Globus pallidus (tissue), 1 donor: ENCODE results near the gene CAP1.

Experiments
- DNase-seq: peaks from one replicate; pipeline ENCODE4 v3.0.0-alpha.2; 2015; ENCODE audit warnings: low spot score

Gene CAP1

GRCh38 chr1:40096646-40096976, 56.1 kb downstream of the CAP1 start:
- no peak for DNase-seq

GRCh38 chr1:40096977-40097782, 56.7 kb downstream of the CAP1 start, which contains the start of gene PPT1:
Gene PPT1, minus strand, starts transcription at chr1:40097252. Its CDS starts 14 bp downstream, at chr1:40097238.
- peak; percentile 78 for DNase-seq

- DNase-seq = no peak
Measured at GRCh38 chr1:40102038-40102437, 61.5 kb downstream of the CAP1 start.

DNA sequence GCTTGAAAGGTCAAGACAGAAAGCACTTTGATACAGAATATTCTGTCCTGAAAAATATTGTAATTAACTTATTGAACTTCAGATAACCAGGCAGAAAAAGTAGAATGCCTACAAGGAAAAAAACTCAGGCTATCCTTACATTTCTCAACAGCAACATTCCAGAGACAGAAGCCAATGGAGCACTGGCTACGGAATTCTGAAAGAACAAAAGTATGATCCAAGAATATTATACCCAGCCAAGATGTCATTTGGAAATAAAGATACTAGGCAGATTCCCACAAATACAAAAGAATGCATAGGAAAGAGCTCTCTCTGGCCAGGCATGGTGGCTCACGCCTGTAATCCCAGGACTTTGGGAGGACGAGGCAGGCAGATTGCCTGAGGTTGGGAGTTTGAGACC, 62.4 kb downstream of the CAP1 start:
- no peak for DNase-seq

- no peak for DNase-seq
Measured at GRCh38 chr1:40105028-40105427, 64.5 kb downstream of the CAP1 start.

DNA sequence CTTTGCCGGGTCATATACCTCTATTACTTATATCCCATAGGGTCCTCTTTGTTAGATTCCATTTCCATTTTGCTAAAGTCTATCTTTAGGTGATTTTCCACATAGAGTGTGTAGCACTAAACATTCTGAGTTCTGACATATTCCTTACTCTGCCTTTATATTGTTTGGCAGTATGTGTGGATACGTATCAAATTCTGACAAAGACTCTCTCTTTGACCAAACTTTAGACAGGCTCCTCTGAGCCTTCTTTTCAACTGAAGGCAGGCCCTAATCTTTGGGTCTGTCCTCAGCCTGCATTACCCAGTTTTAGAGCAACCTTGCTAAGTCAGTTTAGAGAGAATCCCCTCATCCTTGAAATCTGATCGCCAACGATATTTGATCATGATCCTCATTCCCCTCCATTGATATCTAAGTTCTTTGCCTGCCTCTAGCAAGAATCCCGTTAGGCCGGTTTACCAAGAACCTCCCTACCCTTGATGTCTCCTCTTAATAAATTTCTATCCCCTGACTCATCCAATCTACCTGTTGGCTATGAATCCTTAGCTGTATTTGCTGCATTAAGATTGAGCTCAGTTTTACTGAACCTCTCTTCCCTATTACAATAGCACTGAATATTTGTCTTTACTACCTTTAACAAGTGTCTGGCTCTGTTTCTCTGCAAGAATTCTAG, 66.9 kb downstream of the CAP1 start:
- DNase-seq = no peak

DNA sequence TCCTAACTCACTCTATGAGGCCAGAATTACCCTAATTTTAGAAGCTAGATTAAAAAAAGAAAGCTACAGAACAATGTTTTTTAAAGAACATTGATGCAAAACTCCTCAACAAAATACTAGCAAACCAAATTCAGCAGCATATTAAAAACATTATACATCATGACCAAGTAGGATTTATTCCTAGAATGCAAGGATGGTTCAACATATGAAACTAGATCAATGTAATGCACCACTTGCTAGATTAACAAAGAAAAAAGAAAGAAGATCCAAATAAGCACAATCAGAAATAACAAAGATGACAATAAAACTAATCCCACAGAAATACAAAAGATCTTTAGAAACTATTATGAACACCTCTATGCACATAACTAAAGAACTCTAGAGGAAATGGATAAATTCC, 69.9 kb downstream of the CAP1 start:
- DNase-seq = no peak

- DNase-seq = no peak
Measured at GRCh38 chr1:40114400-40114799, 73.9 kb downstream of the CAP1 start.

GRCh38 chr1:40120128-40120527, 79.6 kb downstream of the CAP1 start:
- no peak for DNase-seq
